Left renal cortex interstitium (tissue), 4 donors: ENCODE data around the gene KANSL1. TPM values are rescaled to one million over a fixed set of nuclear protein-coding genes. Genes with fewer than 3 reads are reported as not detected.
"Not testable (repeated sequence)": the region's sequence is repeated elsewhere in the genome, so short reads cannot be mapped to it uniquely, and the experiment has no call there.

Source experiments
- DNase-seq, 4 donors: peaks; one replicate each; pipeline ENCODE4 v3.0.0-alpha.2; 2013; ENCODE audit warnings: low read depth in 4 of 4, low spot score in 2 of 4, missing footprints in 1 of 4
- polyA plus RNA-seq, 4 donors: library from polyadenylated mRNA; unstranded; fragments of 120-200 nt; gene quantifications; one replicate each; pipeline ENCODE4 v1.2.1, GENCODE V29; 2013; ENCODE audit not compliant: insufficient read length in 4 of 4

KANSL1 gene
- polyA plus RNA-seq, 4 donors, result 50.6 to 111 (median 63.5) TPM

GRCh38 chr17:46117850-46118696 is 75.2 kb downstream of the KANSL1 start:
- no peak for DNase-seq

DNA sequence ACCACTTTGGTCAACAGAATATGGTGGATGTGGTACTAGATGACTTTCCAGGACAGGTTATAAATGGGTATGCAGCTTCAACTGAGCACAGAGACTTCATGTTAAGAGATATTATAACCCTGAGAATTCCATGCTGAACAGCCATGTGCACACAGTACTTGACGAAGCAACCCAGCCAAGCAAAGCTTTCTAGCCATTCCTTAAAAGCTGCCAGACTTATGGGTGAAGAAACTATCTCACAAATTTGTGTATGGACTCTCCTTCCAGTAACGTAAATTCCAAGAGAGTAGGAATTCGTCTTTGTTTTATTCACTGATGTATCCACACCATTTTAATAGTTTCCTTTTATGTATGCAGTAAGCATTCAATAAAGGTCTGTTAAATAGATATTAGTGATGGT is 76.1 kb downstream of the KANSL1 start:
- DNase-seq, result no peak

DNA sequence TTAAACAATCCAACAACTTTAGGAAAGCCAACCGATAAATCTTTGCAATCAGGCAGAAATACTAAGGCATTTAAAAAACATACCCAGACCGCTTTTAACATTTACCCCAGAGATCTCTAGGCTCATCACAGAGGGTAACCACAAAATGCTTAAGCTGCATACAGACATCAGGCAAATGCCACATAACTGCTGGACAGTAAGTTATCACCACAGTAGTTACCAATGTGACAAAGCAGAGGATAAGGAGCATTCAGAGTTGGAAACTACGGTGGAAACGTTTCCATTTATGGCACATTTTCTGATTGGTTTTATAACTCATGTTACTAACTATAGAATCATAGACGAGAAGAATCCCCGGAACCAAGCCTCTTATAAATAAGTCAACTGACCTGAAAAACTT is 77.5 kb downstream of the KANSL1 start:
- no peak for DNase-seq

GRCh38 chr17:46111236-46111635 is 82.0 kb downstream of the KANSL1 start:
- DNase-seq, result not testable (repeated sequence)

DNA sequence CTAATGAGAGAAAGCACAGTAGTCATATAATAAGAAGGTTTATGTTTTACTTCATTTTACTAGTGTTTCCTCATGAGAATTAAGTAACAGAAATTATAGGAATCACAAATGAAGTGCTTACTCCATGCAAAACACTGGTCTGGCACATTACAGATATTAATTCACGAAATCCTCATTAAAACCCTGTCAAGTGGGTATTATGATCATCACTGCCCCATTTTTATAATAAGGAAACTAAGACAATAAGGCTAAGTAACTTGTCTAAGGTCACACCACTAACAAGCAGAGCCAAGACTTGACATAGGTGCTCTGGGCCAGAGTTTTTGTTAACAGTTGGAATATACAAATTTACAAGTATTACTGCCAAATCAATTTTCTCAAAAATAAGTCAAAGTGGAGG is 83.0 kb downstream of the KANSL1 start:
- DNase-seq, result no peak

DNA sequence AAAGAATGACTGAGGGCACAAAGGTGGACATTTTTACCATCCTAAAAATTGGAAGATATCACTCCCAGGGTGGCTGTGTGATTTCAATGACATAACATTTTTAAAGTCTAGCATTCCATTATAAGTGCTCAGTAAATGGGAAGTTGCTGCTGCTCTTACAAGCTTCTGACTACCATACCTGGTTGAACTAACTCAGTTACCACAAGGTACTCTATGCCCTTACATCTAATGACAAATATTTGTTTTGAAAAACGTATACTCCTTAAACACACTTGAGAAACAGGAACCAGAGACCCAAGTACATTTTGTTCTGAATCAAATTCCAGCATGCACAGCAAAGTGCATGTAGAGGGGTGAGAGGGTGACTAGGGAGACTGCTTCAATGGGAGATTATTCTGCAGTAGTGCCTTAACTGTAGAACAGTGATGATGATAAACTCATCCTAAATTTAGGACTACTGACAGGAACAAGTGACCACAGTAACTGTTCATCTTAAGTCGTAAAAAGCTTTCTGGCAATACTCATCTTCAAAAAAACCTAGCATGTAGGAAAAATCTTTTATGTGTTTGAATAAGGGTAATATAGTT is 83.5 kb downstream of the KANSL1 start:
- DNase-seq, result no peak

DNA sequence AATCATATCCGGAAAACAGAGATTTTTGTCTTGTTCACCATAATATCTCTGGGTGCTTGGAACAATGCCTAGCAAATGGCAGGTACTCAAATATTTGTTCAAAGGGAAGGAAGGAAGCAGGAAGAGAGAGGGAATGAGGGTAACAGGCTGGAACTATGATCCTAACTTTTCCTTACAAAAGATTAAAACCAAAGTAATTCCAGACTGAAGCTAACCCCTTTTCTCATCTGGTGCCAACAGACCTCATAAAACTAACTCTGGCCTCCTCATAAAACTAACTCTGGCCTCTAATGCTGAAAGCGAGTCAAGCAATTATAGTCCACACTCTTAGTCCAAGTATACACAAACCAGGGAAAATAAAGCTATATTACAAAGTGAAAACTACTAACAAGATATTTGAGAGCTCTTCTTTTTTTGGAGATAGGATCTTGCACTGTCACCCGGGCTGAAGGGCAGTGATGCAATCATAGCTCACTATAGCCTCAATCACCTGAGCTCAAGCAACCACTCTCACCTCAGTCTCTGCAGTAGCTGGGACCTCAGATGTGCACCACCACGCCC is 84.6 kb downstream of the KANSL1 start:
- no peak for DNase-seq

DNA sequence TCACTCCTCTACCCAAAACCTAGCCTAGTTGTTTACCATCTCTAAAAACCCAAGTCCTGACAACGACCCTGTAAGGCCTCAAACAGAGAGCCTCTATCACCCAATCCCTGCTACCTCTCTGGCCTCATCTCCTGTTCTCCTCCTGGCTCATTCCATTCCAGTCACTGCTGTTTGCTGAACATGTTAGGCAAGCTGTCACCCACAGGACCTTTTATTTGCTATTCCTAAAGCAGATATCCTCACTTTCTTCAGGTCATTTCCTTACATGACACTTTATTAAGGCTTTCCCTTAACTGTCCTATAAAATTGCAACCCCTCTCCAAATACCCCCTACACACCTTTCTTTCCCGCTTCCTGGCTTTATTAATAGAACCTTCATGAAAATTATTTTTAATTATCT is 85.1 kb downstream of the KANSL1 start:
- no peak for DNase-seq

DNA sequence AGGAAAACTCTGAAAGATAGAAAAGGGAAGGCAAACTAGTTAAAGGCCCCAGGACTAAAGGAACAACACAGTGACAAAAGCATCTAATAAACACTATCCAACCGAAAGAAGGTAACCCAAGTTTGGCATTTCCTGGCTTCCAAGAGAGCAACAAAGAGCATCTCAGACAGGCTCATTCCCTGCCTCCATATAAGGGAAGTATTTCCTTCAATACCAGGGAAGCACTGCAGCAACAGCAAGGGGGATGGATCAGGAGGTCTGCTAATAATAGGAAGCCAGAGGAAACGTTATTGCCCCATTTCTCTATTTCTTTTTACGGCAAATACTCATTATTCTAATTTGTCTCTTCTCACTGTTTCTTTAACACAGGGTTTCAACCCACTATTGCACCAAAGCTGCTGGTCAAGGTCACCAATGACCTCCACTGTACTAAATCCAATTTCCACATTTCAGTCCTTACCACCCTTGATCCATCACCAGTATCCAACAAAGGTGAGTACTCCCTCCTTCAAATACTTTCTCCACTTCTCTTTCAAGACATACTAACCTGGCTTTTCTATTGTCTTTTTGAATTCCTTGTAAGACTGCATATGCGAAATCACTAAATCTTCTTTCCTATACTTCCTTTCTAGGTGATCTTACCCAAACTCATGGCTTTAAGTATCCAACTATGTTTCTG is 86.1 kb downstream of the KANSL1 start:
- no peak for DNase-seq

DNA sequence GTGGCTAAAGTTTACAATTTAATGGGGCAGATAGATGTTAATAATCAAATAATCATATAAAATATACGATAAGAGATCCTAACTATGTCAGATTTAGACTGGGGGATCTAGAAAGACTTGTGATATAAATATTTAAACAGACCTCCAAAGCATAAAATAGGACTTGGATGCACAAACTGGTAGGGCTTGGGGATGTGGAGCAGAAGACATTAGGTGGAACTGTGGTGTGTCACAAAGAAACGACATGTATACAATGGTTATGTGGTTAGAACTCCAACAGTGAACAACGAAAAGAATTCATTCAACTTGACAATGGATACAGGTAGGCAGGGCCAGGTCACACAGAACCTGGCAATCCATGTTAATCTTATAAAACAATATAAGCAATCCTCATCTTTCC is 90.4 kb downstream of the KANSL1 start:
- DNase-seq, result not testable (repeated sequence)

GRCh38 chr17:46101785-46102617 is 91.2 kb downstream of the KANSL1 start:
- not testable (repeated sequence) for DNase-seq

DNA sequence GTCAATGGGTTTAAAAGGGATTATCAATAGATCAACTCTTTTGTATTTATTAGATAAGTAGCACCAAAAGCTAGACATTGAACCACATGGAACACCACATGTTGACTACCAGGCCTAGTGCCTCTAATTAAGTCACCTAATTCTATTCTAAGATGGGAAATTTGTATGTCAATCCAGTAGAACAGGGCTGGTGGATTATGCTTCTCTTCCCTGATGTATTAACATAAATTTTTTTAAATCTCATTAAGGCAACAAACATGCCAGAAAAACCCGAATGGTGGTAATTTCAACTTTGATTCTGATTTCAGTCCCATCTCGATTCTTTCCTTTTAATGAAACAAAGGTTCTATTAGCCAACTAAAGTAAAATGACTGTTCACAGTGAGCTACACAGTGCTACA is 92.6 kb downstream of the KANSL1 start:
- DNase-seq, result no peak

DNA sequence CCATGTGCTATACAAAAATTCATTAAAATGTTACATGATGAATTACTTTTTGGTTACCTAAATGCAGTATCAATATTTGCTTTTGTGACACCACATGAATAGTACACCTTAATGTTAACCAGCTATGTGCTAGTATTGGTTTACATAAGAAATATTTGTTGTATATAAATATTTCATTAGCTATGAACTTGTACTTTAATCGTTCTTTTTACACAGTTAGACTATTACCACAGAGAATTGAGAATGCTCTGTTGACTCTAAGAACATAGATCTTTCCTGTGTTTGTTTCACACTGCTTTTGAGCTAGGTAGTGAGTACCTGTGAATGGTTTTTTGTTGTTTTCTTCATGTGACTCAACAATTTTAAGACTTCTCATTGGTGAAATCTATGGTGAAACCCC is 93.4 kb downstream of the KANSL1 start:
- DNase-seq, result no peak

- DNase-seq, result no peak
These were observed 95.7 kb downstream of the KANSL1 start for GRCh38 chr17:46097497-46097896.

DNA sequence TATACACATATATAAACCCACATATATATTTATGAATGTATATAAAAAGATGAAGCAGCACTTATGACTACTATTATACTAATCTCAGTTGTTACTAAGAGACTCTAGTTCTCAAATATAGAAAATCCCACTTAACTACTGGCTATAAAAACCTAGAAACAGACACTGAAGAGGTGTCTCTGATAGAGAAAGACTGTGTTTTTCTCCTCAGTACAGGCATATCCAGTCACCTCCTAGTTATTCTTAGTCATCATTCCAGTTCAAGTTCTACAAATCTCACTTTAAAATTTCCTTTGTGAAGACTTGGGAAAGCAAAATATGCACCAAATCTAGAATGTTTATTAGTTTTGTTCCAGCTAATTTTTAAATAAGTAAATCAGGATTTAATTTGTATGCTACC is 100.2 kb downstream of the KANSL1 start:
- DNase-seq, result no peak

DNA sequence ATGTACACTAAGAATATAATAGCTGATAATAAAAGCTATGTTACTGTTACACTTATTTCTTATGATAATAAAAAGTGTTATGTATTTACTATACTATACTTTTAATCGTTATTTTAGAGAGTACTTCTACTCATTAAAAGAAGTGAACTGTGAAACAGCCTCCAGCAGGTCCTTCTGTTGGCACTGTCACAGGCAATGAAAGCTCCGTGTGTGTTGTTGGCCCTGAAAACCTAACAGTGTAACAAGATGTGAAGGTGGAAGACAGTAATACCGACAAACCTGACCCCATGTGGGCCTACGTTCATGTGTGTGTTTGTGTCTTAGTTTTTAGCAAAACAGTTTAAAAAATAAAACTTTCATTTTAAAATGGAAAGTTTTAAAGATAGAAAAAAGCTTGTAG is 102.4 kb downstream of the KANSL1 start:
- DNase-seq, result no peak

- no peak for DNase-seq
These were observed 103.8 kb downstream of the KANSL1 start for GRCh38 chr17:46089389-46089965.

GRCh38 chr17:46088595-46088994 is 104.6 kb downstream of the KANSL1 start:
- DNase-seq, result no peak

DNA sequence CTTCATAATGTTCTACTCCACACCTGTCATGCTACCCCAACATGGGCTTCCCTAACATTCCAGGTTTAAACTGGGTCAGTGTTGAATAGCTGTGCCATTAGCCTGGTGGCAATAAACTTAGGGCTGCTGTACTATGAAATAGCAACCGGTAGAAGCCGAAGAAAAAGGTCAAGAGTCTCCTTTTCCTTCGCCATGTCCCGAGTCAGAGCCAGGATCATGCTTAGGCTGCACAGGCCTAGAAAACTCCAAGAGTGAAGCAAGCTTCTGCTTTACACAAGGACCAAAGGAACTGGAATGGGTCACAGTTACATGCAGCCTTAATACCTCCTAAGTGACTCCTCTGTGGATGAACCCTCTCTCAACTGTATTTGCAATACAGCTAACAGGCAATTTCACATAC is 105.4 kb downstream of the KANSL1 start:
- not testable (repeated sequence) for DNase-seq

- DNase-seq, result no peak
These were observed 106.4 kb downstream of the KANSL1 start for GRCh38 chr17:46086821-46087220.
